Measurements from ENCODE around the gene NBPF15.
"Not testable (repeated sequence)": the region's sequence is repeated elsewhere in the genome, so short reads cannot be mapped to it uniquely, and the experiment has no call there.

DNA sequence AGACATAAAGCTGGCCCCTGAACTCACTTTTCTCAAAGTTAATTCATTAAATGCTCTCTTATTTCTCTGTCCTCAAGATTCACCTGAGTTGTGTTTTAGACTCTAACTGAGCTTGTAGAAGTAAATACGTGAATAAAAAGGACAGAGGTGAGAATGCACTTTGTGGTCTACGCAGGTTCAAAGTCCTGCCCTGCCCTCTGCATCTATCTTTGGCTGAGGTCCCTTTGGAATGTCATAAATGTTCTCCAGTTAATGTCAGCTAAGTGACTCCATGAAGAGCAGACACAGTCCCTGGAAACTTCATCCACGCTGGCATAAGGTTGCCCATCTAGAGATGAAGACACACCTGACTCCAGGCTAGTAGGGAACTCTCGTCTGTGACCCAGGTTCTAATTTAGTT, 10.0 kb upstream of the NBPF15 start:
- TF ChIP-seq, protein P1, sequence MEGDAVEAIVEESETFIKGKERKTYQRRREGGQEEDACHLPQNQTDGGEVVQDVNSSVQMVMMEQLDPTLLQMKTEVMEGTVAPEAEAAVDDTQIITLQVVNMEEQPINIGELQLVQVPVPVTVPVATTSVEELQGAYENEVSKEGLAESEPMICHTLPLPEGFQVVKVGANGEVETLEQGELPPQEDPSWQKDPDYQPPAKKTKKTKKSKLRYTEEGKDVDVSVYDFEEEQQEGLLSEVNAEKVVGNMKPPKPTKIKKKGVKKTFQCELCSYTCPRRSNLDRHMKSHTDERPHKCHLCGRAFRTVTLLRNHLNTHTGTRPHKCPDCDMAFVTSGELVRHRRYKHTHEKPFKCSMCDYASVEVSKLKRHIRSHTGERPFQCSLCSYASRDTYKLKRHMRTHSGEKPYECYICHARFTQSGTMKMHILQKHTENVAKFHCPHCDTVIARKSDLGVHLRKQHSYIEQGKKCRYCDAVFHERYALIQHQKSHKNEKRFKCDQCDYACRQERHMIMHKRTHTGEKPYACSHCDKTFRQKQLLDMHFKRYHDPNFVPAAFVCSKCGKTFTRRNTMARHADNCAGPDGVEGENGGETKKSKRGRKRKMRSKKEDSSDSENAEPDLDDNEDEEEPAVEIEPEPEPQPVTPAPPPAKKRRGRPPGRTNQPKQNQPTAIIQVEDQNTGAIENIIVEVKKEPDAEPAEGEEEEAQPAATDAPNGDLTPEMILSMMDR (IDR thresholded peaks at IDR 0.05): not testable (repeated sequence)
- TF ChIP-seq POLR2A (IDR thresholded peaks at IDR 0.05): not testable (repeated sequence)

All from Peyer's patch (tissue), 4 donors.